D721Med (cell line): Measurements from ENCODE around the gene SFTA2.
"Not testable (repeated sequence)": the region's sequence is repeated elsewhere in the genome, so short reads cannot be mapped to it uniquely, and the experiment has no call there.

Experiments
- DNase-seq: peaks from one replicate; pipeline ENCODE4 v3.0.0; 2011; ENCODE audit warnings: low spot score; ENCODE audit not compliant: insufficient read length
- FAIRE-seq: peaks from 2 replicates; lab custom pipeline; 2011; peaks lifted over from hg19 to GRCh38; lab: Jason Lieb, UNC
- CTCF ChIP-seq: IDR thresholded peaks from 2 replicates; pipeline ENCODE4 v1.5.1; 2012; ENCODE audit warnings: mild to moderate bottlenecking, control low read depth; ENCODE audit not compliant: insufficient read depth; ENCODE audit errors: missing control alignments

The SFTA2 gene

GRCh38 chr6:30932665-30933365 lies 845 bp upstream of the SFTA2 start:
- no peak for FAIRE-seq
- no peak for TF ChIP-seq CTCF
- no peak for DNase-seq

GRCh38 chr6:30931272-30931671 lies 698 bp downstream of the SFTA2 start:
- DNase-seq (no peak), FAIRE-seq (no peak)
- TF ChIP-seq CTCF: no peak

- DNase-seq (no peak), FAIRE-seq (no peak)
- no peak for TF ChIP-seq CTCF
These were observed 1.5 kb downstream of the SFTA2 start for GRCh38 chr6:30930506-30930905.

- DNase-seq (no peak), FAIRE-seq (no peak)
- TF ChIP-seq CTCF: no peak
These were observed 3.3 kb downstream of the SFTA2 start for GRCh38 chr6:30928677-30929076.

GRCh38 chr6:30927080-30927479 lies 4.9 kb downstream of the SFTA2 start:
- not testable (repeated sequence) for FAIRE-seq, DNase-seq

- no peak for TF ChIP-seq CTCF
- FAIRE-seq: no peak
- DNase-seq: no peak
These were observed 5.3 kb downstream of the SFTA2 start for GRCh38 chr6:30926644-30927043.

GRCh38 chr6:30924040-30924627 lies 7.8 kb downstream of the SFTA2 start:
- not testable (repeated sequence) for FAIRE-seq, DNase-seq

GRCh38 chr6:30922447-30922852 lies 9.5 kb downstream of the SFTA2 start:
- TF ChIP-seq CTCF: no peak
- FAIRE-seq: no peak
- no peak for DNase-seq
